Measurements from ENCODE around the gene CFAP92.

The CFAP92 gene

GRCh38 chr3:129036222-129037092 lies 42.6 kb upstream of the CFAP92 start:
- H3K4me3 ChIP-seq (ENCODE audit: low read depth, low read length) = no peak overlapping the region
- TF ChIP-seq CTCF (IDR thresholded peaks at IDR 0.05; ENCODE audit: insufficient read depth, low read depth, low read length, missing control alignments) = no peak
- DNase-seq (ENCODE audit: low read depth) = no peak

GRCh38 chr3:129035360-129036221 lies 41.7 kb upstream of the CFAP92 start:
- TF ChIP-seq CTCF (IDR thresholded peaks at IDR 0.05; ENCODE audit: insufficient read depth, low read depth, low read length, missing control alignments) = no peak
- no peak overlapping the region for H3K4me3 ChIP-seq (ENCODE audit: low read depth, low read length)
- DNase-seq (ENCODE audit: low read depth) = no peak

GRCh38 chr3:129034642-129035041 lies 40.8 kb upstream of the CFAP92 start:
- H3K4me3 ChIP-seq (ENCODE audit: low read depth, low read length) = no peak overlapping the region
- no peak for TF ChIP-seq CTCF (IDR thresholded peaks at IDR 0.05; ENCODE audit: insufficient read depth, low read depth, low read length, missing control alignments)
- no peak for DNase-seq (ENCODE audit: low read depth)

GRCh38 chr3:129033633-129034321 lies 39.9 kb upstream of the CFAP92 start:
- DNase-seq (ENCODE audit: low read depth) = no peak
- H3K4me3 ChIP-seq (ENCODE audit: low read depth, low read length) = no peak overlapping the region
- TF ChIP-seq CTCF (IDR thresholded peaks at IDR 0.05; ENCODE audit: insufficient read depth, low read depth, low read length, missing control alignments) = no peak

- TF ChIP-seq CTCF (IDR thresholded peaks at IDR 0.05; ENCODE audit: insufficient read depth, low read depth, low read length, missing control alignments) = no peak
- DNase-seq (ENCODE audit: low read depth) = no peak
- no peak overlapping the region for H3K4me3 ChIP-seq (ENCODE audit: low read depth, low read length)
Measured at GRCh38 chr3:129033151-129033550, 39.3 kb upstream of the CFAP92 start.

DNA sequence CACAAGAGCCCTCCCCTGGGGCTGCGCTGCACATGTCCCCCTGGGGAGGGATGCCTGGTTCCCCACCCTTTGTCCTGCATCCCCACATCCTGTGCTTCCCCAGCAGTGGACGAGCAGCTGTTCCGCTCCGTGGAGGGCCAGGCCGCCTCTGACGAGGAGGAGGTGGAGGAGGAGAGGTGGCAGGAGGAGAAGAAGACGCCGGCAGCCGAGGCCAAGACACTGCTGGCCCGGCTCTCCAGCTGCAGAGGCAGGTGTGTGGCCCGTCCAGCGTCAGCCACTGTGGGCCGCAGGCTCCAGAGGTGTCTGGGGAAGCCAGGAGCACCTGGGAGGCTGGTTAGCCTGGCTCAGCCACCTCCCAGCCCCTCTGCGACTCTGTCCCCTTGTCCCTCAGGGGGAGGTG lies 38.8 kb upstream of the CFAP92 start:
- no peak for TF ChIP-seq CTCF (IDR thresholded peaks at IDR 0.05; ENCODE audit: insufficient read depth, low read depth, low read length, missing control alignments)
- no peak for DNase-seq (ENCODE audit: low read depth)

More for the DNA sequence above, 38.8 kb upstream of the CFAP92 start:
- no peak overlapping the region for H3K4me3 ChIP-seq (ENCODE audit: low read depth, low read length)
